ENCODE results near the gene CHST5. TPM values are rescaled to one million over a fixed set of nuclear protein-coding genes. Genes with fewer than 3 reads are reported as not detected.

The CHST5 gene
- total and polyA plus RNA-seq, 2 of the 8 experiments (the other 6 are each of a cell fraction or from before 2014, with no cell fraction given): 0.13 to 0.23 TPM

DNA sequence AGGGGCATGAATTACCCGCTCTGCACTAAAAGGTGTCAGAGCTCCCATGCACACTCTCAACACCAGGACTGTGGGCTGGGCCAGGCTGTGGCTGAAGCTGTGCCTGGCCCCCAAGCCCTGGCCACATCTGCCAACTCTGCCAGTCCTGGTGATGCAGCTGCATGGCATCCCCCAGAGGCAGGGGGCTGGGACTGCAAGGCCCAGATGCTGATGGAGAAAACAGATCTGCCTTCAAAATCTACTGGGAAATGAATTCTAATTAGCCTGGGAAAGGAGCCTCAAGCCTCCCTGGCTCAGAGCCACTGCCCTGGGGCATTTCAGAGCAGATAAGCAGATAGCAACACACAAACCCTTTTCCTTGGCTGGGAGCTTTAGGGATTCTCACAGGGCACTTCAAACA is 44.0 kb downstream of the CHST5 start:
- Histone ChIP-seq H3K4me3 (ENCODE audit: extremely low read depth in 1 of 4, insufficient read depth in 2 of 4, low read depth in 3 of 4, low read length in 4 of 4) (no peak overlapping the region), H3K9ac (replicated peaks in 1 of 4; ENCODE audit: extremely low read depth in 1 of 4, low read depth in 3 of 4, low read length in 3 of 4) (no peak overlapping the region), H3K56ac (replicated peaks; ENCODE audit: insufficient read length, low read depth, low read length) (no peak overlapping the region), H3K23me2 (ENCODE audit: low read depth, low read length) (peaks cover 6% of the 10 kb centered on the region; the same call in 1 of the 2 replicates), H2BK15ac (ENCODE audit: low read length) (no peak overlapping the region), H3K36me3 (ENCODE audit: control insufficient read depth in 2 of 4, insufficient read depth in 4 of 4, low read length in 3 of 4) (0 out of 8 replicates have a peak, but pooled peaks cover 0 to 2% (median 0%) of the 10 kb centered on the region in 4 experiments), H2AFZ (ENCODE audit: low read length) (no peak overlapping the region), H2BK20ac (ENCODE audit: low read length) (no peak overlapping the region), H4K20me1 (replicated peaks in 1 of 2; ENCODE audit: control insufficient read depth in 1 of 2, insufficient read depth in 2 of 2, low read length in 2 of 2) (peaks cover 0 to 5% of the 10 kb centered on the region in 2 experiments), H2BK5ac (ENCODE audit: low read depth, low read length) (no peak overlapping the region), H3K79me2 (ENCODE audit: control insufficient read depth in 1 of 2, insufficient read depth in 2 of 2, low read length in 2 of 2) (peaks cover 0 to 3% of the 10 kb centered on the region in 2 experiments; a peak in 1 of 4 replicates), H3K18ac (ENCODE audit: extremely low read depth, low read length) (no peak overlapping the region), H4K91ac (replicated peaks; ENCODE audit: insufficient read length, low read length) (no peak overlapping the region), H4K5ac (ENCODE audit: insufficient read length, low read depth, low read length) (no peak overlapping the region), H3K4ac (replicated peaks; ENCODE audit: insufficient read length, low read depth, low read length) (no peak overlapping the region), H3K4me2 (ENCODE audit: insufficient read depth in 1 of 2, low read depth in 2 of 2, low read length in 2 of 2) (no peak overlapping the region), H3K79me1 (ENCODE audit: low read depth, low read length) (peaks cover 3% of the 10 kb centered on the region; the same call in 1 of the 2 replicates), H2AK5ac (ENCODE audit: low read depth, low read length) (no peak overlapping the region), H3K23ac (ENCODE audit: insufficient read length) (no peak overlapping the region), H2BK12ac (ENCODE audit: low read depth, low read length) (no peak overlapping the region), H3K27ac (ENCODE audit: low read depth, low read length) (no peak overlapping the region), H3K4me1 (replicated peaks in 1 of 4; ENCODE audit: control insufficient read depth in 3 of 4, insufficient read depth in 4 of 4, low read length in 3 of 4) (peaks cover 0 to 6% (median under 1%) of the 10 kb centered on the region in 4 experiments; a peak in 3 of 7 replicates), H3K27me3 (replicated peaks in 1 of 4; ENCODE audit: control insufficient read depth in 3 of 4, extremely low read depth in 1 of 4, insufficient read depth in 3 of 4, low read length in 3 of 4) (0 out of 7 replicates have a peak, but pooled peaks cover 0 to 2% (median 0%) of the 10 kb centered on the region in 4 experiments), H3K9me3 (ENCODE audit: insufficient read depth in 2 of 2, low read depth in 1 of 2, low read length in 1 of 2) (no peaks in the 10 kb centered on the region), H4K8ac (ENCODE audit: extremely low read depth, insufficient read depth, low read length) (no peak overlapping the region), H2BK120ac (replicated peaks; ENCODE audit: low read depth, low read length) (no peak overlapping the region), H3K14ac (ENCODE audit: insufficient read length) (no peak overlapping the region)
- POLR2A ChIA-PET (ENCODE audit: partially characterized antibody): interaction anchor here (1.0 kb wide), 1 partner anchor 34 kb away, joined by 3 read pairs; no protein-coding TSS in a partner anchor
- DNase-seq (ENCODE audit: low read depth in 1 of 2, low spot score in 2 of 2) (no peak), FAIRE-seq (no peak)
- CTCF ChIA-PET (ENCODE audit: partially characterized antibody): interaction anchor here (0.6 to 12.3 kb wide), 9 partner anchors 9 to 102 kb away, joined by 3 to 127 read pairs (median 4); no protein-coding TSS in a partner anchor
- WGBS, 2 experiments (ENCODE audit: extremely low coverage in 1 of 2, insufficient coverage in 1 of 2, insufficient read length in 1 of 2, insufficient replicate concordance in 2 of 2, low coverage in 1 of 2, low lambda C conversion rate in 2 of 2, missing lambda C conversion rate in 1 of 2): 100% methylated on average over 1 of the region's 1 CpG; no CpG with 5 or more reads in 1 of the 2 experiments
- TF ChIP-seq SIRT6 (IDR thresholded peaks at IDR 0.05; ENCODE audit: low read length) (no peak), RAD21 (IDR thresholded peaks at IDR 0.05 in 1 of 2, conservative IDR thresholded peaks at IDR 0.05 in 1 of 2; ENCODE audit: low read depth in 2 of 2, low read length in 2 of 2) (peak; percentile 47 to 63), BACH1 (IDR thresholded peaks at IDR 0.05; ENCODE audit: low read length) (no peak), YY1 (IDR thresholded peaks at IDR 0.05; ENCODE audit: low read depth, low read length) (0 out of 2 replicates have a peak, but pooled peaks have one; percentile 41)
- TF ChIP-seq, protein P1, sequence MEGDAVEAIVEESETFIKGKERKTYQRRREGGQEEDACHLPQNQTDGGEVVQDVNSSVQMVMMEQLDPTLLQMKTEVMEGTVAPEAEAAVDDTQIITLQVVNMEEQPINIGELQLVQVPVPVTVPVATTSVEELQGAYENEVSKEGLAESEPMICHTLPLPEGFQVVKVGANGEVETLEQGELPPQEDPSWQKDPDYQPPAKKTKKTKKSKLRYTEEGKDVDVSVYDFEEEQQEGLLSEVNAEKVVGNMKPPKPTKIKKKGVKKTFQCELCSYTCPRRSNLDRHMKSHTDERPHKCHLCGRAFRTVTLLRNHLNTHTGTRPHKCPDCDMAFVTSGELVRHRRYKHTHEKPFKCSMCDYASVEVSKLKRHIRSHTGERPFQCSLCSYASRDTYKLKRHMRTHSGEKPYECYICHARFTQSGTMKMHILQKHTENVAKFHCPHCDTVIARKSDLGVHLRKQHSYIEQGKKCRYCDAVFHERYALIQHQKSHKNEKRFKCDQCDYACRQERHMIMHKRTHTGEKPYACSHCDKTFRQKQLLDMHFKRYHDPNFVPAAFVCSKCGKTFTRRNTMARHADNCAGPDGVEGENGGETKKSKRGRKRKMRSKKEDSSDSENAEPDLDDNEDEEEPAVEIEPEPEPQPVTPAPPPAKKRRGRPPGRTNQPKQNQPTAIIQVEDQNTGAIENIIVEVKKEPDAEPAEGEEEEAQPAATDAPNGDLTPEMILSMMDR (IDR thresholded peaks at IDR 0.05; ENCODE audit: control extremely low read depth in 1 of 3, insufficient read depth in 1 of 3, low read depth in 1 of 3, low read length in 3 of 3): peak; percentile 51 to 56 (median 54)

Measured in H1 (cell line).